Measurements from ENCODE around the gene ZBTB7C. TPM values are rescaled to one million over a fixed set of nuclear protein-coding genes. Genes with fewer than 3 reads are reported as not detected.

Gene ZBTB7C
- polyA plus RNA-seq, 6 donors from 2014 or later = not detected

GRCh38 chr18:48098007-48098406 lies 311.2 kb downstream of the ZBTB7C start:
- H3K27ac Mint-ChIP-seq = no peak overlapping the region

DNA sequence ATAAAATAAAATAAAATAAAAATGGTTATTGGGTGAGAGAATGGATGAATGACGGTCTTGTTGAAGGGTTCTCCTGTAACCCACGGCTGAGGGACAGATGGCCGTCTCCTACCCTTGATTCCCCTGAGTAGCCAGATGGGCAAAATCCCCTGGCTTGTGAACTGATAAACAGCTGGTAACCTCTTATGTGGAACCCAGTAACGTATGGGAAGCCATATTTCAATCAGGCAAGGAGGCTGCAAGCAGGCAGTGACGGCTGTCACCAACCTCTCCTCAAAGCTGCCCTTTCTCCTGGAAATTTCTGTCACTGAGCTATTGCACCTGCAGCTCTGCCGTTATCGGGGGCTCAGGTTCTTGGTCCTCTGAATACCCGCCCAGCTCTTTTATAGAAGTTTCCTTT lies 313.5 kb downstream of the ZBTB7C start:
- H3K9me3 Mint-ChIP-seq = peaks cover 0 to 4% (median 0%) of the 10 kb centered on the region in 7 donors
- no peak for ATAC-seq (ENCODE audit: low read depth in 2 of 2)
- H3K4me1 Mint-ChIP-seq = no peaks in the 10 kb centered on the region
- no peak for DNase-seq
- no peak overlapping the region for H3K27ac Mint-ChIP-seq
- H3K27me3 Mint-ChIP-seq = peaks cover 24 to 35% (median 30%) of the 10 kb centered on the region in 3 donors
- H3K36me3 Mint-ChIP-seq = no peaks in the 10 kb centered on the region
- H3K4me3 Mint-ChIP-seq = no peak overlapping the region

More at GRCh38 chr18:48098007-48098406, 311.2 kb downstream of the ZBTB7C start:
- ATAC-seq (ENCODE audit: low read depth in 2 of 2) (no peak), DNase-seq (no peak)
- H3K4me1 Mint-ChIP-seq = no peaks in the 10 kb centered on the region
- H3K4me3 Mint-ChIP-seq = peak overlapping the region in 1 of 8 donors; percentile 45
- H3K9me3 Mint-ChIP-seq = peaks cover 0 to 4% (median 0%) of the 10 kb centered on the region in 7 donors
- no peaks in the 10 kb centered on the region for H3K36me3 Mint-ChIP-seq
- H3K27me3 Mint-ChIP-seq = peaks cover 31 to 42% (median 33%) of the 10 kb centered on the region in 3 donors

- ATAC-seq (ENCODE audit: low read depth in 2 of 2) = no peak
- H3K4me1 Mint-ChIP-seq = no peaks in the 10 kb centered on the region
- peaks cover 19 to 30% (median 21%) of the 10 kb centered on the region in 3 donors for H3K27me3 Mint-ChIP-seq
- peaks cover 0 to 4% (median 0%) of the 10 kb centered on the region in 7 donors for H3K9me3 Mint-ChIP-seq
- no peak overlapping the region for H3K4me3 Mint-ChIP-seq
- DNase-seq = no peak
- H3K27ac Mint-ChIP-seq = no peak overlapping the region
- H3K36me3 Mint-ChIP-seq = no peaks in the 10 kb centered on the region
These were observed 316.1 kb downstream of the ZBTB7C start for GRCh38 chr18:48093104-48093503.

DNA sequence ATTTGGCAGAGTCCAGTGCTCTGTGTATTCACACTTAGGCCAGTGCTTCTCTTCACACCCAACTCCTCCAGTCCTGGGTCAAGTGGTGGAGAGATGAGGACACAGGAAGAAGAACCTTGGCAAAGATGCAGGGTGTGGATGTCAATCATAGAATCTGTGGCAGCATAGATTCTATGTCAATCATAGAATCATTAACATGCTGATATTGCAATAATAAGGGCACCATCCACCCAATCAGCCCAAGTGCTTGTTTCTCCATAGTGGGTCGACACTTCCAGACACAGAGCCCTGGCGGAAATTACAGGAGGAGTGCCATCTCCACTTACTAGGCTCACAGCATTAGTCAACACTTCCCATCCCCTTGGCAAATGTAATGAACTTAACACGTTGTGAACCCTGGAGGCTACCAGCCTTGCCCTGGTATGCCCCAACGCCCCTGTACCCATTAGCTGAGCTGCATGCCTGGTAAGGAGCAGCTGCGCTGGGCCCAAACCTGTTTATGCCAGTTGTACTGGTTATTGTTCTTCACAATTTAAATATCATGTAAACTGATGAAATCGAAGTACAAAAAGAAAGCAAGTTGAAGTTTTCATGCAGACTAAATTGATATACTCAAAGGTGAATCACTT lies 317.2 kb downstream of the ZBTB7C start:
- no peak overlapping the region for H3K27ac Mint-ChIP-seq
- peaks cover 0 to 1% (median 0%) of the 10 kb centered on the region in 7 donors for H3K9me3 Mint-ChIP-seq
- ATAC-seq (ENCODE audit: low read depth in 2 of 2) = no peak
- DNase-seq = no peak
- peak overlapping the region in 1 of 8 donors; percentile 23 for H3K4me3 Mint-ChIP-seq
- H3K36me3 Mint-ChIP-seq = no peaks in the 10 kb centered on the region
- peaks cover 15 to 33% (median 18%) of the 10 kb centered on the region in 3 donors for H3K27me3 Mint-ChIP-seq
- no peaks in the 10 kb centered on the region for H3K4me1 Mint-ChIP-seq

- H3K9me3 Mint-ChIP-seq = no peaks in the 10 kb centered on the region
- no peak overlapping the region for H3K4me3 Mint-ChIP-seq
- no peak overlapping the region for H3K27ac Mint-ChIP-seq
- no peaks in the 10 kb centered on the region for H3K4me1 Mint-ChIP-seq
- DNase-seq (no peak), ATAC-seq (ENCODE audit: low read depth in 2 of 2) (no peak)
- H3K36me3 Mint-ChIP-seq = no peaks in the 10 kb centered on the region
- peaks cover 11 to 35% (median 22%) of the 10 kb centered on the region in 3 donors for H3K27me3 Mint-ChIP-seq
These were observed 318.5 kb downstream of the ZBTB7C start for GRCh38 chr18:48090702-48091101.

GRCh38 chr18:48090021-48090420 lies 319.2 kb downstream of the ZBTB7C start:
- no peaks in the 10 kb centered on the region for H3K36me3 Mint-ChIP-seq
- no peaks in the 10 kb centered on the region for H3K9me3 Mint-ChIP-seq
- H3K27me3 Mint-ChIP-seq = peaks cover 9 to 35% (median 23%) of the 10 kb centered on the region in 3 donors
- ATAC-seq (ENCODE audit: low read depth in 2 of 2) = no peak
- no peak overlapping the region for H3K4me3 Mint-ChIP-seq
- H3K27ac Mint-ChIP-seq = no peak overlapping the region
- no peaks in the 10 kb centered on the region for H3K4me1 Mint-ChIP-seq
- DNase-seq = no peak

DNA sequence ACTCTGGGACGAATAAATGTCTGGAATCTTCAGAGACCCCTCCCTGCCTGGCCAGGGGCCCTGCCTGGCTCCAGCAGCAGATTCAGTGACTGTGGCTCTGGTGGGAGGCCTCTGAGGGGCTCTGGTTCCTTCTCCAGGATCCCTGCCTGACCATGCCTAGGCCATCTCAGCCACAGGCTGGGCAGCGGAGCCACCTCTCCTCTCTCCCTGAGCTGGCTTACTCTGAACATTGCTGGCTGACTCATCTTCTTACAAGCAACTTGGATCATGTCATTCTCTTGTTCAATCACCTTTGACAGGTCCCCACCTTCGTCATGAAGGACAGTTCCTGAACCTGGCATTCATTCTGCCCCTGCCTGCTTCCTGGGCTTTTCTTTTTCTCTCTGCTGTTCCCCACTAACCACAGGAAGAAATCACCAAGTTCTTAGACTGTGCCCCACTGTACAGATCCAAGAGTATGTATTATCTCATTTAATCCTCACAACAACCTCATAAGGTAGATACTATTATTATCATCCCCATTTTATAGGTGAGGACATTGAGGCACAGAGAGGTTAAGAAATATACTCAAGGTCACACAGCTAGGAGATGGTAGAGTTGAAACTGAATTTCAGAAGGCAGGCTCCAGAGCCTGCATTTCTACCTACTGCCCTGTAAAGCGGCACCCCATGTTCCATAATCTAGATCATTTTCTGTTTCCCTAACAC lies 323.2 kb downstream of the ZBTB7C start:
- Mint-ChIP-seq H3K27ac (no peak overlapping the region), H3K9me3 (no peaks in the 10 kb centered on the region), H3K4me3 (no peak overlapping the region), H3K36me3 (no peaks in the 10 kb centered on the region), H3K27me3 (peaks cover 0 to 16% (median 15%) of the 10 kb centered on the region in 3 donors), H3K4me1 (no peaks in the 10 kb centered on the region)
- DNase-seq (no peak), ATAC-seq (ENCODE audit: low read depth in 2 of 2) (no peak)

- ATAC-seq (ENCODE audit: low read depth in 2 of 2) = no peak
- no peak for DNase-seq
- no peak overlapping the region for H3K27ac Mint-ChIP-seq
- H3K4me1 Mint-ChIP-seq = no peaks in the 10 kb centered on the region
- H3K36me3 Mint-ChIP-seq = no peaks in the 10 kb centered on the region
- no peak overlapping the region for H3K4me3 Mint-ChIP-seq
- no peaks in the 10 kb centered on the region for H3K9me3 Mint-ChIP-seq
- peaks cover 0 to 16% (median 15%) of the 10 kb centered on the region in 3 donors for H3K27me3 Mint-ChIP-seq
These were observed 324.3 kb downstream of the ZBTB7C start for GRCh38 chr18:48084858-48085257.

- no peaks in the 10 kb centered on the region for H3K9me3 Mint-ChIP-seq
- no peak overlapping the region for H3K4me3 Mint-ChIP-seq
- H3K27ac Mint-ChIP-seq = no peak overlapping the region
- DNase-seq (no peak), ATAC-seq (ENCODE audit: low read depth in 2 of 2) (no peak)
- no peaks in the 10 kb centered on the region for H3K36me3 Mint-ChIP-seq
- H3K4me1 Mint-ChIP-seq = no peaks in the 10 kb centered on the region
- H3K27me3 Mint-ChIP-seq = peaks cover 0 to 16% (median 15%) of the 10 kb centered on the region in 3 donors
These were observed 325.0 kb downstream of the ZBTB7C start for GRCh38 chr18:48084041-48084757.

DNA sequence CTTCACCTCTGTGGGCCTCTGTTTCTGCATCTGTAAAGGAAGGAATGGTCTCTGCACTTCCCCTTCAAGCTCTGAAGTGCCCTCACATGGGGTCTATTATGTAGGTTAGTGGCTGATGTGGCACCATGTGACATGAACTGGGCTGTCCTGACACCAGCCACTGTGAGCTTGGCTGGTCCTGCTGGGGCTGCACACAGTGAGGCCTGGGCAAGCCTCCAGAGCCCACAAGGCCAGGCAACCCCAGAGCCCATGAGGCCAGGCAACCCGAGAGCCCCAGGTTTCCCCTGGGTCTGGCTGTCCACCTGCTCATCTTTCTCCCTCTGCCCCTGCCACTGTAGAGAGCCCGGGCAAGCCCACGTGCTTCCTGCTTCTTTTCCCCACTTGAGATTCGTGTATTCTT lies 328.6 kb downstream of the ZBTB7C start:
- H3K27me3 Mint-ChIP-seq = peaks cover 4 to 11% (median 9%) of the 10 kb centered on the region in 3 donors
- ATAC-seq (ENCODE audit: low read depth in 2 of 2) (no peak), DNase-seq (no peak)
- no peaks in the 10 kb centered on the region for H3K36me3 Mint-ChIP-seq
- no peak overlapping the region for H3K4me3 Mint-ChIP-seq
- peaks cover 0 to 2% (median 0%) of the 10 kb centered on the region in 7 donors for H3K9me3 Mint-ChIP-seq
- no peaks in the 10 kb centered on the region for H3K4me1 Mint-ChIP-seq
- no peak overlapping the region for H3K27ac Mint-ChIP-seq

GRCh38 chr18:48079885-48080284 lies 329.3 kb downstream of the ZBTB7C start:
- Mint-ChIP-seq H3K4me3 (no peak overlapping the region), H3K27ac (no peak overlapping the region), H3K36me3 (no peaks in the 10 kb centered on the region), H3K27me3 (peaks cover 4 to 14% (median 9%) of the 10 kb centered on the region in 3 donors), H3K9me3 (peaks cover 0 to 2% (median 0%) of the 10 kb centered on the region in 7 donors), H3K4me1 (no peaks in the 10 kb centered on the region)
- ATAC-seq (ENCODE audit: low read depth in 2 of 2) (no peak), DNase-seq (no peak)

- no peak for DNase-seq
- ATAC-seq (ENCODE audit: low read depth in 2 of 2) = no peak
- Mint-ChIP-seq H3K4me1 (no peaks in the 10 kb centered on the region), H3K36me3 (no peaks in the 10 kb centered on the region), H3K4me3 (no peak overlapping the region), H3K27me3 (peaks cover 4 to 24% (median 20%) of the 10 kb centered on the region in 3 donors), H3K27ac (no peak overlapping the region), H3K9me3 (peaks cover 0 to 2% (median 0%) of the 10 kb centered on the region in 7 donors)
These were observed 330.7 kb downstream of the ZBTB7C start for GRCh38 chr18:48078448-48078847.

- ATAC-seq (ENCODE audit: low read depth in 2 of 2) (no peak), DNase-seq (no peak)
- Mint-ChIP-seq H3K27ac (no peak overlapping the region), H3K27me3 (peaks cover 6 to 29% (median 27%) of the 10 kb centered on the region in 3 donors), H3K9me3 (peaks cover 0 to 2% (median 0%) of the 10 kb centered on the region in 7 donors), H3K4me1 (no peaks in the 10 kb centered on the region), H3K4me3 (no peak overlapping the region), H3K36me3 (no peaks in the 10 kb centered on the region)
These were observed 331.9 kb downstream of the ZBTB7C start for GRCh38 chr18:48077291-48077690.
